ENCODE results near the gene TCEAL4. TPM values are rescaled to one million over a fixed set of nuclear protein-coding genes. Genes with fewer than 3 reads are reported as not detected.

TCEAL4 gene
- 38.3 and 45.6 TPM in 2 replicates for total RNA-seq

DNA sequence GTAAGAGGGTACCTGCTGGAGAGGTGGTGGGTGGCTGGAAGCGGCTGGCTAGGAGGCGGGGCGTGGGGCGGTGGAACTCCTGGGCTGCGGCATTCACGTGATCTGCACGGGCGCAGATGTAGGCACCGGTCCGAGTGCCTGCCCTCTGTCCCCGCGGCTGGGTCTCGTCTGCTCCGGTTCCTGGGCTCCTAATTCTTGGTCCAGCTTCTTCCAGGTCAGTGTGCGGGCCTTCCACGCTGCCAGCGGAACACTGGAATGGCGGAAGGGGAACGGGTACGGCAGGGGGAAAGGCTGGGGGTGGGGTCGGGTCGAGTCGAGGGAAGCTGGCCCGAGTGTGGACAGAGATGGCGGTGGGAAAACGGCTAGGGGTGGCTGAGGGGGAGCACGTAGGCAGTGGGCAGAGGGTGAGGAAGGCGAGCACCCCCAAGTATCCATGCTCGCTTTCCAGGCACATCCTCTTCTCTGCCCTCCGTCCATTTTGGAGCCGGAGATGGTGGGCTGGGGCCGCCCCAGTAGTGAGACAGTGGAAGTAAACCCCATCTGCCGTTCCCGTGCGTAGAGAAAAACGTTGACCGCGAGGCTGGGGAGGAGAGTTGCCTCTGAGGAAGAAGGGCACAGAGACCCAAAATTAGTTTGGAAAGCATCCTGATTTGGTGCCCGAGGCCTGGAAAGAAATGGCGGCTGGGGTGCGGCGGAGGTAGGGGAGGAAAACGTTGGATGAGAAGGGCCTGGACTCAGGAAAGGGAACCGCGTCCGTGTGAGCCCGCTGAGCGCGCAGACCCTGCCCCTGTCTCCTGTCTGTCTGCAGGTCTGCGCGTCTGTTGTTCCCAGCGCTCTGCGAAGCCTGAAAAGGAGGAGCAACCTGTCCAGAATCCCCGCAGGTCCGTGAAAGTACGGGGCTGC is at the start of gene TCEAL4:
Gene TCEAL4, plus strand, starts transcription at position 105 of the 903 bp plus-strand sequence. CDS start 1,161 bp downstream, outside the sequence.
- H3K79me2 ChIP-seq (ENCODE audit: insufficient read depth, low read length): peaks cover 26% of the 10 kb centered on the region
- H4K20me1 ChIP-seq (ENCODE audit: insufficient read depth, low read length): peaks cover 3% of the 10 kb centered on the region
- H3K27me3 ChIP-seq (ENCODE audit: insufficient read depth, low read length): no peaks in the 10 kb centered on the region
- peak within 1 kb of the TSS; percentile 93 for H2AFZ ChIP-seq (ENCODE audit: low read length)
- peak within 1 kb of the TSS; percentile 79 for H3K4me2 ChIP-seq (ENCODE audit: insufficient read depth, low read length)
- TF ChIP-seq, protein P1, sequence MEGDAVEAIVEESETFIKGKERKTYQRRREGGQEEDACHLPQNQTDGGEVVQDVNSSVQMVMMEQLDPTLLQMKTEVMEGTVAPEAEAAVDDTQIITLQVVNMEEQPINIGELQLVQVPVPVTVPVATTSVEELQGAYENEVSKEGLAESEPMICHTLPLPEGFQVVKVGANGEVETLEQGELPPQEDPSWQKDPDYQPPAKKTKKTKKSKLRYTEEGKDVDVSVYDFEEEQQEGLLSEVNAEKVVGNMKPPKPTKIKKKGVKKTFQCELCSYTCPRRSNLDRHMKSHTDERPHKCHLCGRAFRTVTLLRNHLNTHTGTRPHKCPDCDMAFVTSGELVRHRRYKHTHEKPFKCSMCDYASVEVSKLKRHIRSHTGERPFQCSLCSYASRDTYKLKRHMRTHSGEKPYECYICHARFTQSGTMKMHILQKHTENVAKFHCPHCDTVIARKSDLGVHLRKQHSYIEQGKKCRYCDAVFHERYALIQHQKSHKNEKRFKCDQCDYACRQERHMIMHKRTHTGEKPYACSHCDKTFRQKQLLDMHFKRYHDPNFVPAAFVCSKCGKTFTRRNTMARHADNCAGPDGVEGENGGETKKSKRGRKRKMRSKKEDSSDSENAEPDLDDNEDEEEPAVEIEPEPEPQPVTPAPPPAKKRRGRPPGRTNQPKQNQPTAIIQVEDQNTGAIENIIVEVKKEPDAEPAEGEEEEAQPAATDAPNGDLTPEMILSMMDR (IDR thresholded peaks at IDR 0.05; ENCODE audit: extremely low read depth, low read depth, low read length): no peak
- H3K4me3 ChIP-seq (ENCODE audit: insufficient read depth, low read length): peak within 1 kb of the TSS; percentile 82
- peaks cover 3% of the 10 kb centered on the region for H3K4me1 ChIP-seq (ENCODE audit: insufficient read depth, low read length)
- peak within 1 kb of the TSS; percentile 58 for H3K27ac ChIP-seq (ENCODE audit: low read depth, low read length)
- H3K36me3 ChIP-seq (ENCODE audit: insufficient read depth, low read length): peaks cover 15% of the 10 kb centered on the region
- no peaks in the 10 kb centered on the region for H3K9me3 ChIP-seq (ENCODE audit: low read depth, low read length)
- peak; percentile 65 for DNase-seq (ENCODE audit: insufficient read length, low spot score, missing footprints)

- TF ChIP-seq, protein P1 (IDR thresholded peaks at IDR 0.05; ENCODE audit: extremely low read depth, low read depth, low read length): no peak
- Histone ChIP-seq H4K20me1 (ENCODE audit: insufficient read depth, low read length) (no peaks in the 10 kb centered on the region), H3K36me3 (ENCODE audit: insufficient read depth, low read length) (no peaks in the 10 kb centered on the region), H3K4me3 (ENCODE audit: insufficient read depth, low read length) (no peak overlapping the region), H3K79me2 (ENCODE audit: insufficient read depth, low read length) (no peaks in the 10 kb centered on the region), H3K27ac (ENCODE audit: low read depth, low read length) (no peak overlapping the region), H2AFZ (ENCODE audit: low read length) (no peak overlapping the region), H3K27me3 (ENCODE audit: insufficient read depth, low read length) (peaks cover 4% of the 10 kb centered on the region), H3K4me2 (ENCODE audit: insufficient read depth, low read length) (no peak overlapping the region), H3K4me1 (ENCODE audit: insufficient read depth, low read length) (peaks cover 11% of the 10 kb centered on the region), H3K9me3 (ENCODE audit: low read depth, low read length) (no peaks in the 10 kb centered on the region)
- no peak for DNase-seq (ENCODE audit: insufficient read length, low spot score, missing footprints)
Observed at GRCh38 chrX:103536071-103536470, 49.2 kb upstream of the TCEAL4 start.

DNA sequence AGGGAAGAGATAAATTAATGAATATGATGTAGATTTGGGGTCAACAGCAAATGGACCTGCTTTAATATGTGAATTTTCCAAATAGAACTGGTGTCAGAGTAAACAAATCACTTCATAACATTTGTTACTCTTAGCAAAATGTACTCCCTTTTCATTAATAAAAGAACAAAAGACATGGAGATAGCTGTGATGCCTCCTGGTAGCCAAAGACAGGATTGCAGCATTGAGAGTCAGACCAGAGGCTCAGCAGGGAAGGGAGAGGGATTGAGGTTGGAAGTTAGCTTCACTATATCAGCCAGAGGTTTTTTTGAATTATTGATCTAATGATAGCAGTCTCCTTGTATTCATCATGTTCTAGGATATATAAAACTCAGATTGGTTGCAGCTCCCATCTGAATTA is 48.6 kb upstream of the TCEAL4 start:
- no peaks in the 10 kb centered on the region for H3K27me3 ChIP-seq (ENCODE audit: insufficient read depth, low read length)
- H4K20me1 ChIP-seq (ENCODE audit: insufficient read depth, low read length): no peaks in the 10 kb centered on the region
- H3K4me2 ChIP-seq (ENCODE audit: insufficient read depth, low read length): no peak overlapping the region
- H3K79me2 ChIP-seq (ENCODE audit: insufficient read depth, low read length): no peaks in the 10 kb centered on the region
- no peak overlapping the region for H3K4me3 ChIP-seq (ENCODE audit: insufficient read depth, low read length)
- no peaks in the 10 kb centered on the region for H3K36me3 ChIP-seq (ENCODE audit: insufficient read depth, low read length)
- H3K9me3 ChIP-seq (ENCODE audit: low read depth, low read length): no peaks in the 10 kb centered on the region
- H3K4me1 ChIP-seq (ENCODE audit: insufficient read depth, low read length): peaks cover 7% of the 10 kb centered on the region
- no peak overlapping the region for H3K27ac ChIP-seq (ENCODE audit: low read depth, low read length)
- TF ChIP-seq, protein P1 (IDR thresholded peaks at IDR 0.05; ENCODE audit: extremely low read depth, low read depth, low read length): no peak
- DNase-seq (ENCODE audit: insufficient read length, low spot score, missing footprints): no peak
- no peak overlapping the region for H2AFZ ChIP-seq (ENCODE audit: low read length)

DNA sequence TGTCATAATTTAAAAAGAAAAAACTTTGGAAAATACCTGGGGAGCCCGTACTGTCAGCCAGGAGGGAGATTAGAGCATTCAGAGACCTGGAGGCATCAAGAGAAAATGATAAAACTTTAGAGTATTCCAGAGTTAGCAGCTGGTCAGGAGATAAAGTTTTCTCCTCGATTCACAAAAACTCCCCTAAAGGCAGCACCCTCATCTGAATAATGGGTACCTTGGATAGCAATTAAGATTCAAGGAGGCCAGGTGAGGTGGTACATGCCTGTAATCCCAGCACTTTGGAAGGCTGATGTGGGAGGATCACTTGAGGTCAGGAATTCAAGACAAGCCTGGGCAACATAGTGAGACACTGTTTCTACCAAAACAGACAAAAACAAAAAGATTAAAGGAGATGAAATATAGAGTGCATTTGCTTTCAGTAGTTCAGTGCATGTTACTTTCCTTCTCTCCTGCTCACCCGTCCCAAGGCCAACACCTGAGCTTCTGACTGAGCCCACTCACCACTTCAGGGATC is 47.4 kb upstream of the TCEAL4 start:
- Histone ChIP-seq H3K4me1 (ENCODE audit: insufficient read depth, low read length) (peaks cover 7% of the 10 kb centered on the region), H4K20me1 (ENCODE audit: insufficient read depth, low read length) (no peaks in the 10 kb centered on the region), H3K27me3 (ENCODE audit: insufficient read depth, low read length) (no peaks in the 10 kb centered on the region), H3K9me3 (ENCODE audit: low read depth, low read length) (no peaks in the 10 kb centered on the region), H3K36me3 (ENCODE audit: insufficient read depth, low read length) (no peaks in the 10 kb centered on the region), H2AFZ (ENCODE audit: low read length) (peak overlapping the region; percentile 11), H3K4me2 (ENCODE audit: insufficient read depth, low read length) (no peak overlapping the region), H3K79me2 (ENCODE audit: insufficient read depth, low read length) (no peaks in the 10 kb centered on the region), H3K27ac (ENCODE audit: low read depth, low read length) (no peak overlapping the region), H3K4me3 (ENCODE audit: insufficient read depth, low read length) (no peak overlapping the region)
- TF ChIP-seq, protein P1 (IDR thresholded peaks at IDR 0.05; ENCODE audit: extremely low read depth, low read depth, low read length): no peak
- DNase-seq (ENCODE audit: insufficient read length, low spot score, missing footprints): no peak
